ENCODE results near the gene S100A5.

DNA sequence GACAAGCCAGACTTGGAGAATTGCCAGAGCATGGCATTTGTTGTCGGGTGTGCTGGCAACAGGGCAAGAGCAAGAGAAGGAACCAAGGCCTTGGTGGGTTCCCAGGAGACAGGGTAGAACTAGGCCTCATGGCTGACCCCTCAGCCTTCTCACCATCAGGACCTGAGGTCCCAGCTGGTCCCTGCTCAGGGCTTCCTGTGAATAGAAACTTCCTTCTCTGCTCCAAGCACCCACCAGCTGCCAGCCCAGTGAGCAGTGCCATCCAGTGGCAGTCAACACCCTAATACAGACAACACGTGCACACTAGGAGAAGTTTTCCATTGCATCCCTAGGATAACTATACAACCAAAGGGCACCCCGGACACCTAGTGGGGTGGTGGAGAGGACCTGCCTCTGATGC is 27.7 kb downstream of the S100A5 start:
- TF ChIP-seq, protein P1, sequence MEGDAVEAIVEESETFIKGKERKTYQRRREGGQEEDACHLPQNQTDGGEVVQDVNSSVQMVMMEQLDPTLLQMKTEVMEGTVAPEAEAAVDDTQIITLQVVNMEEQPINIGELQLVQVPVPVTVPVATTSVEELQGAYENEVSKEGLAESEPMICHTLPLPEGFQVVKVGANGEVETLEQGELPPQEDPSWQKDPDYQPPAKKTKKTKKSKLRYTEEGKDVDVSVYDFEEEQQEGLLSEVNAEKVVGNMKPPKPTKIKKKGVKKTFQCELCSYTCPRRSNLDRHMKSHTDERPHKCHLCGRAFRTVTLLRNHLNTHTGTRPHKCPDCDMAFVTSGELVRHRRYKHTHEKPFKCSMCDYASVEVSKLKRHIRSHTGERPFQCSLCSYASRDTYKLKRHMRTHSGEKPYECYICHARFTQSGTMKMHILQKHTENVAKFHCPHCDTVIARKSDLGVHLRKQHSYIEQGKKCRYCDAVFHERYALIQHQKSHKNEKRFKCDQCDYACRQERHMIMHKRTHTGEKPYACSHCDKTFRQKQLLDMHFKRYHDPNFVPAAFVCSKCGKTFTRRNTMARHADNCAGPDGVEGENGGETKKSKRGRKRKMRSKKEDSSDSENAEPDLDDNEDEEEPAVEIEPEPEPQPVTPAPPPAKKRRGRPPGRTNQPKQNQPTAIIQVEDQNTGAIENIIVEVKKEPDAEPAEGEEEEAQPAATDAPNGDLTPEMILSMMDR (IDR thresholded peaks at IDR 0.05): no peak
- TF ChIP-seq POLR2A (IDR thresholded peaks at IDR 0.05): no peak

Data from thyroid gland (tissue), 4 donors.